BE2C (cell line): ENCODE results near the gene SPON1.

Experiments
- DNase-seq: peaks from one replicate; pipeline ENCODE4 v3.0.0-alpha.2; 2020
- H3K27me3 ChIP-seq: fragments of 250-450 bp; sonication (Bioruptor Pico); 2 replicates; pipeline ENCODE4 v1.5.1; 2020; ENCODE audit warnings: mild to moderate bottlenecking
- H3K36me3 ChIP-seq: fragments of 250-450 bp; sonication (Bioruptor Pico); 2 replicates; pipeline ENCODE4 v1.5.1; 2020; ENCODE audit warnings: mild to moderate bottlenecking
- H3K4me1 ChIP-seq: fragments of 250-450 bp; sonication (Bioruptor Pico); 2 replicates; pipeline ENCODE4 v1.5.1; 2020
- H3K4me3 ChIP-seq: 2 replicates; pipeline ENCODE4 v1.5.1; 2011; ENCODE audit warnings: low read depth, low read length
- H3K9me3 ChIP-seq: fragments of 250-450 bp; sonication (Bioruptor Pico); 2 replicates; pipeline ENCODE4 v1.5.1; 2020
- TF ChIP-seq, protein P1 (sequence below): IDR thresholded peaks from 2 replicates; pipeline ENCODE4 v1.5.1; 2012; ENCODE audit warnings: mild to moderate bottlenecking, low read depth, low read length

Gene SPON1

DNA sequence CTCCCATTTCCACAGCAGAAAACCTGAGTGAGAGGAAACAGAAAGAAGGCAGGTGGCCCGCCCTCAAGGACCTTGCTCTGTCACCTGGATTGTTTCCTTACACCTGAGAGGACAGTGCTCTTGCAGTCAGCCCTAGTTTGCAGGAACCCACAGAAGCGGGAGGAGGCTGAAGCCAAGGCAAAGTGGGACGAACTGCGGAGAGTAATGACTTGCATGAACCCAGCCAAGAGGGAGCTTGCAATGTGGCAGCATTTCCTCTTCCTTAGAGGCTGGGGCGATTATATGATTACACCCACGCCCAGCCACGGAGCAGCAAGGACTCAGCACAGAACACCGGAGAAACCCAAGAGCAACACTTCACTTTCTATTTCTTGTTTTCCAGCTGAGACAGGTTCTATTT lies 102.6 kb downstream of the SPON1 start:
- Histone ChIP-seq H3K4me3 (no peak overlapping the region), H3K27me3 (no peaks in the 10 kb centered on the region), H3K9me3 (no peaks in the 10 kb centered on the region), H3K4me1 (no peaks in the 10 kb centered on the region), H3K36me3 (no peaks in the 10 kb centered on the region)
- no peak for DNase-seq
- TF ChIP-seq, protein P1, sequence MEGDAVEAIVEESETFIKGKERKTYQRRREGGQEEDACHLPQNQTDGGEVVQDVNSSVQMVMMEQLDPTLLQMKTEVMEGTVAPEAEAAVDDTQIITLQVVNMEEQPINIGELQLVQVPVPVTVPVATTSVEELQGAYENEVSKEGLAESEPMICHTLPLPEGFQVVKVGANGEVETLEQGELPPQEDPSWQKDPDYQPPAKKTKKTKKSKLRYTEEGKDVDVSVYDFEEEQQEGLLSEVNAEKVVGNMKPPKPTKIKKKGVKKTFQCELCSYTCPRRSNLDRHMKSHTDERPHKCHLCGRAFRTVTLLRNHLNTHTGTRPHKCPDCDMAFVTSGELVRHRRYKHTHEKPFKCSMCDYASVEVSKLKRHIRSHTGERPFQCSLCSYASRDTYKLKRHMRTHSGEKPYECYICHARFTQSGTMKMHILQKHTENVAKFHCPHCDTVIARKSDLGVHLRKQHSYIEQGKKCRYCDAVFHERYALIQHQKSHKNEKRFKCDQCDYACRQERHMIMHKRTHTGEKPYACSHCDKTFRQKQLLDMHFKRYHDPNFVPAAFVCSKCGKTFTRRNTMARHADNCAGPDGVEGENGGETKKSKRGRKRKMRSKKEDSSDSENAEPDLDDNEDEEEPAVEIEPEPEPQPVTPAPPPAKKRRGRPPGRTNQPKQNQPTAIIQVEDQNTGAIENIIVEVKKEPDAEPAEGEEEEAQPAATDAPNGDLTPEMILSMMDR, result no peak

DNA sequence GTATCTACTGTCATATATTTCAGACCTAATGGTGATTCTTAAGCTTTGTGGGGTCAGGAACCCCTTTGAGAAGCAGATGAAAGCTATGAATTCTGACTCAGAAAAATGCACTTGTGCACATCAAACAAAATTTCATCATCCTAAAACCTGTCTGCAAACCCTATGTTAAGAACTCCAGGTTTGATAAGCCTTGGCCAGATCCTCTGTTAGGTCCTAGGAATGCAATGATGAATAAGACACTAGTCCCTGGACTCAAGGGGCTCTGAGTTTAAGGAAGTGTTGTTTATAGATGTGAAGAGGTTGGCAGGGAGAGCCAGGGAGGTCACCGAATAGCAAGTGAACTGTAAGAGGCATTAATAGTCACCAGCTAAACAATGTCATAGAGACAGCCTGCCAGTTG lies 103.2 kb downstream of the SPON1 start:
- Histone ChIP-seq H3K4me1 (no peaks in the 10 kb centered on the region), H3K36me3 (no peaks in the 10 kb centered on the region), H3K9me3 (no peaks in the 10 kb centered on the region), H3K27me3 (no peaks in the 10 kb centered on the region), H3K4me3 (no peak overlapping the region)
- DNase-seq, result no peak
- TF ChIP-seq, protein P1, result no peak

DNA sequence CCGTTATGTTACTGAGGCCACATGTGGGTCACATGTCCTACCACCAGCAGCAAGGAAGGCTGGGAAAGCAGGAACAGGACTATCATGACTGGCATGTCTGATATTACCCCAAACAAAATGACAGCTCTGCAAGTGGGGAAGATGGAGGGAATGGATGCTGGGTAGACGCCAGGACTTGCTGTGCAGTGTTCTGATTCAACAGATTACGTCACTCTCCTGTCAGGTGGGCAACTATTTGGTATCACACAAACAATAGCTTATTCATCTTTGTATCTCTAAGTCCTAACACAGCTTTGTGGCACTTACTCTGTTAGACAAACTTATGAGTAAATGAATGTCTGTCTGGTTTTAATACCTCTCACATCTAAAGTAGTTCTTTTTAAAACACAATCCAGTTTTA lies 105.2 kb downstream of the SPON1 start:
- Histone ChIP-seq H3K4me1 (no peaks in the 10 kb centered on the region), H3K36me3 (no peaks in the 10 kb centered on the region), H3K9me3 (no peaks in the 10 kb centered on the region), H3K27me3 (no peaks in the 10 kb centered on the region), H3K4me3 (no peak overlapping the region)
- TF ChIP-seq, protein P1, result no peak
- no peak for DNase-seq

DNA sequence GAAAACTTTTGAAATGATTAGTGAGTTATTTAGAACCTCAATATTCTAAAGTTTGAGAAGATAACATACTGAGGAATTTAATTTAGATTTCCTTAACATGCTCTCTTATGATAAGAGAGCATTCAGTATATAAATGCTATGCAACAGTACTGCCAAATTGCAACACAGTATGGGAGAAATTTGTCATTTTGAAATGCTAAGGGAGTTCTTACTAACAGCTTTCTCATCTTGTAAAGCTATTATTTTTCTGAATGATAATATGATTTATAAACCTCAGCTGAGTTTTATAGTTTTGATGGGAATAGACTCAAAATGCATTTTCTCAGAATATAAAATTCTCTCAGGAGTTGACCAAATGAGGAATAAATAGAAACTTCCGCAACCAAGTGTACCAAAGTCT lies 108.4 kb downstream of the SPON1 start:
- no peaks in the 10 kb centered on the region for H3K9me3 ChIP-seq
- no peaks in the 10 kb centered on the region for H3K4me1 ChIP-seq
- TF ChIP-seq, protein P1, result no peak
- no peaks in the 10 kb centered on the region for H3K27me3 ChIP-seq
- no peak overlapping the region for H3K4me3 ChIP-seq
- no peaks in the 10 kb centered on the region for H3K36me3 ChIP-seq
- DNase-seq, result no peak

DNA sequence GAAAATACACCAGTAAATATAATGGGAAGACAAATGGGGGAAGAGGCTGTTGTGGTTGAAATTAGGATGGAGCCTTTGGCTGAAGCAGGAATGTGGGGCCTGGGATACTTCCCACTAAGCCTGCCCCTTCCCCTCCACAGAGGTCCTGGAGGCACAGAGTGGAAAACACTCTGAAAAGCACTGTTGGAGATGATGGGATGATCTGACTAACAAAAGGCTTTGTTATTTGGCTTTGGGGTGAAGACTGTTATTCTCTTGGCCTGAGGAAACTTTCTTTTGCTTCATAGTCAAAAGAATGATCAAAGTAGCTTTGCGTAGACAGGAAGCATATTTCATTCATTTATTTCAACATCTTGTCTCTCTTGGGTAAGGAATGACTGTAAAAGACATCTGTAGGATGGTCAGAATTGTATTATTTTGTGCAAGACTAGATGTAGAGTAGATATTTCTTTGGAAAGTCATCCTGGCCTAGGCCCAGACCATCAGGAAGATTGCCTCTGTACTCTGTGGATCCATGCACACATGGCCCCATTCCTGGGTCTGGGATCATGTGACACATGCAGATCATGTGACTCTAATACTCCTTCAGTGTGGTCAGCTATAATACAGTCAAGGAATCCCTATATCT lies 111.4 kb downstream of the SPON1 start:
- Histone ChIP-seq H3K9me3 (no peaks in the 10 kb centered on the region), H3K36me3 (no peaks in the 10 kb centered on the region), H3K27me3 (no peaks in the 10 kb centered on the region), H3K4me3 (no peak overlapping the region), H3K4me1 (no peaks in the 10 kb centered on the region)
- no peak for DNase-seq
- TF ChIP-seq, protein P1, result no peak

DNA sequence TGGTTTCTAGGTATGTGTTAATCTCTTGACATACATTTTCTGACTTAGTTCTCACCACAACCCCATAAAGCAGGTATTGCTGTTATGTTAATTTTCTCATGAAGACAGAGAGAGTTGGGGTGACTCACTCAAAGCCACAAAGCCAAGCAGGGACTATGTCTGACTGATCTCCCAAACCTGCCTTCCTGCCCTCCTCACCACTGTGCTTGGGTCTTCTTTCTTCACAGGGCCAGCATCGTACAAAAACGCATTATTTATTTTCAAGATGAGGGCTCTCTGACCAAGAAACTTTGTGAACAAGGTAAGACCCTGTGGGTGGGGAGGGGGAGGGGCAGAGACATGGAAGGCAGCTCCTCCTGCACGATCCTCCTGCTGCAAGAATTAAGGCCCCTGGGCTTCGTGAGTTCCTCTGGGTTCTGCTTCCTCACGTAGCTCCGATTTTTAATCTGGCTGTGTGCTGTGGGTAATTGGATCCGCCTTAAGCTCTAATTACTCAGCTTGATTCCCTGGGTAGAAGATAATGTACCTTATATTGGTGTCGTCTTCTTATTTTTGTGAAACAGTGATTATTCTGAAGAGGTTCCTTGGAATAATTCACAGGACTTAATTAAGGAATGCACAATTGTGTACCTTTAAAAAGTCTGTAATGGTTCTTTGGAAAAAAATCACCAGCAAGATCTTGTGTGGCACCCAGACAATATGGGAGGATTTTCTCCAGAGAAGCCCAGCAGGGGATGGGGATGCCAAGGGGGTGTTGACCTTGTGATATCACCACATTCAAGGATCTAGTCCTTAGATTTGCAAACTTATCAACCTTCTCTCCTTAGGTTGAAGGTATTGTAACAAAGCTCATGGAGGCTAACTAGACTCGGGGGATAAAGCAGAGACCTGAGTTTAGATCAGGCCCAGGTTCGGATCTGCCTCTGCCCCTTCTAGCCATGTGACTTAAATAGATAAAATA lies 112.9 kb downstream of the SPON1 start:
- H3K9me3 ChIP-seq, result no peaks in the 10 kb centered on the region
- H3K36me3 ChIP-seq, result no peaks in the 10 kb centered on the region
- no peak for DNase-seq

More for the DNA sequence above, 112.9 kb downstream of the SPON1 start:
- TF ChIP-seq, protein P1, result no peak
- H3K4me3 ChIP-seq, result no peak overlapping the region
- no peaks in the 10 kb centered on the region for H3K4me1 ChIP-seq
- no peaks in the 10 kb centered on the region for H3K27me3 ChIP-seq
